Mucosa of descending colon (tissue), 3 donors: Measurements from ENCODE around the gene PTPRN. TPM values are rescaled to one million over a fixed set of nuclear protein-coding genes. Genes with fewer than 3 reads are reported as not detected.
A peak's percentile ranks its signal among the peaks of the same experiment; 100 is the strongest.

ENCODE experiments used
- ATAC-seq: fragments of 200-7000 bp; cut with Tn5 transposase; one replicate; pipeline ENCODE4 v1.9.1; 2020; ENCODE audit warnings: mild to moderate bottlenecking, moderate library complexity
- DNase-seq, 3 donors: peaks; one replicate each; pipeline ENCODE4 v3.0.0-alpha.2; 2020
- H3K36me3 ChIP-seq: fragments of 200-600 bp; one replicate; pipeline ENCODE4 v1.8.0; 2021; ENCODE audit warnings: low read depth, mild to moderate bottlenecking
- H3K4me1 ChIP-seq: fragments of 200-600 bp; one replicate; pipeline ENCODE4 v1.8.0; 2021; ENCODE audit warnings: low read depth, mild to moderate bottlenecking
- H3K4me3 ChIP-seq: fragments of 200-600 bp; one replicate; pipeline ENCODE4 v1.8.0; 2021; ENCODE audit warnings: mild to moderate bottlenecking
- H3K9me3 ChIP-seq: fragments of 200-600 bp; one replicate; pipeline ENCODE4 v1.8.0; 2021; ENCODE audit warnings: mild to moderate bottlenecking
- CTCF ChIP-seq: fragments of 200-600 bp; IDR thresholded peaks from one replicate; pipeline ENCODE4 v1.8.0; 2022; ENCODE audit warnings: antibody characterized with exemption, mild to moderate bottlenecking
- intact Hi-C, 2 donors: fragments of 100-400 bp; cut with DNase I in 1 of 2; cut with micrococcal nuclease in 1 of 2; formaldehyde crosslinking; loops; one replicate each; pipeline versions ENCODE4 v1.11.0 to v1.11.1; 2022; cut with DNase I, micrococcal nuclease
- total RNA-seq, 3 donors: library from RNA; stranded (reverse); fragmentation: NEBNext Ultra II Directional in 2 of 3; extraction: Animal tissue kit (Norgen Biotek cat#: 25700) in 2 of 3; gene quantifications; one replicate each; pipeline versions ENCODE4 v1.2.1 to v1.2.4, GENCODE V29; 2021 to 2023
- donor health status: DM: no; HTN: no; CAD: no; lungs with moderate emphysema.
- donor health status: DM: no; HTN: no; CAD: no.
- donor health status: DM: no; HTN: yes; CAD: no.

PTPRN gene
- total RNA-seq, 3 donors from 2014 or later = 0.72 to 13.0 (median 1.0) TPM

DNA sequence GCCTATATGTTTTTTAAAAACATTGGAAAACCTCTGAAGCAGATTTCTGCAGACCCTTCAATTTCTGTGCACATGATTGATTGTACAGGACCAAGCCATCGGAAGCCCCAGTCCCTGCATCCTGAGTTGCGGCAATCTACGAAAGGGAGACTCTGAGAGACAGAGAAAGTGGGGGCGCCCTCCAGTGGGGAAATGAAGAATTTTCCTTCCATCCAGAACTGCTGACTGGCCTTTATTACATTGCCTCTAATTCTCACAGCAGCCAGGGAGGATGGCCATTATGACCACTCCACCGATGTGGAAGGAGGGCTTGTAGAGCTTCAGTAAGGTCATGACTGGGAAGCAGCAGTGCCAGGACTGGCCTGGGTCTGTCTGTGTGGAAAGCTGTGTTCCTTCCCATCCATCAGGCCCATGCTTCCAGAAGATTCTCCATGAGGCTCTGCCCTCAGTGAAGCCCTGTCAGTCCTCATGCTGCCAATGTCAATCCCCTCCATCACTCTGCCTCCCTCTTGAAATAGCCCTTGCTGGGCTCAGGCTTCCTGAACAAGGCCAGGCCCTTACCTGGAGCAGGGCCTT, 43.3 kb upstream of the PTPRN start:
- Histone ChIP-seq H3K9me3 (no peaks in the 10 kb centered on the region), H3K4me3 (no peak overlapping the region), H3K4me1 (no peaks in the 10 kb centered on the region), H3K36me3 (no peaks in the 10 kb centered on the region)
- DNase-seq (peak in 2 of 3 donors; percentile 47 to 78), ATAC-seq (peak; percentile 84)
- intact Hi-C loops = no loop called here
- TF ChIP-seq CTCF = peak; percentile 45

DNA sequence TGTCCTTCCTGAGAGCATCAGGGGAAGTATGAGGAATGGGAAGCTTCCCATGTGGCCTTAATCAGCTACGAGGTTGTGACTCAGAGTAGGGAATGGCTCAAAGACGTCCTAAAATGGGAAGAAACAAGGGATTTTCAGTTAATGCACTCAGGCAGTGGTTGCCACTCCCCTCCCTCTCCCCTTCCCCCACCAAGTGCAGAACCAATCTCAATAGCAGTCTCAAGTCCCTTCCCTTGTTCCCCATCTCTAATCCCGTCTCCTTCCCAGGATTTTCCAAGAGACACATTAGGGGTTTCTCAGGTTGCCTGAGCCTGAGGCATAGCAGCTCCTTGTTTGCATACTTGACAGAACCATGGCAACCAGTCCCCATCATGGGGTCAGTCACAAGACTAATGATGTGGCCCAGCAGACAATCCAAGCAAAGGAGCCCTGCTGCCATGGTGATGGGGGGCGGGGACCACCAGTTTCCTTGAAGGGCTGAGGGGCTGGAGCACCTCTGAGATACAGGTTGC, 41.6 kb upstream of the PTPRN start:
- intact Hi-C loops = no loop called here
- no peak for TF ChIP-seq CTCF
- H3K4me3 ChIP-seq = no peak overlapping the region
- H3K4me1 ChIP-seq = no peaks in the 10 kb centered on the region
- DNase-seq (no peak), ATAC-seq (no peak)
- no peaks in the 10 kb centered on the region for H3K9me3 ChIP-seq
- H3K36me3 ChIP-seq = no peaks in the 10 kb centered on the region

GRCh38 chr2:219350215-219350614, 41.0 kb upstream of the PTPRN start:
- H3K4me1 ChIP-seq = no peaks in the 10 kb centered on the region
- DNase-seq = no peak
- no peaks in the 10 kb centered on the region for H3K9me3 ChIP-seq
- intact Hi-C loops = no loop called here
- no peak for TF ChIP-seq CTCF
- ATAC-seq = no peak
- no peak overlapping the region for H3K4me3 ChIP-seq
- H3K36me3 ChIP-seq = no peaks in the 10 kb centered on the region

DNA sequence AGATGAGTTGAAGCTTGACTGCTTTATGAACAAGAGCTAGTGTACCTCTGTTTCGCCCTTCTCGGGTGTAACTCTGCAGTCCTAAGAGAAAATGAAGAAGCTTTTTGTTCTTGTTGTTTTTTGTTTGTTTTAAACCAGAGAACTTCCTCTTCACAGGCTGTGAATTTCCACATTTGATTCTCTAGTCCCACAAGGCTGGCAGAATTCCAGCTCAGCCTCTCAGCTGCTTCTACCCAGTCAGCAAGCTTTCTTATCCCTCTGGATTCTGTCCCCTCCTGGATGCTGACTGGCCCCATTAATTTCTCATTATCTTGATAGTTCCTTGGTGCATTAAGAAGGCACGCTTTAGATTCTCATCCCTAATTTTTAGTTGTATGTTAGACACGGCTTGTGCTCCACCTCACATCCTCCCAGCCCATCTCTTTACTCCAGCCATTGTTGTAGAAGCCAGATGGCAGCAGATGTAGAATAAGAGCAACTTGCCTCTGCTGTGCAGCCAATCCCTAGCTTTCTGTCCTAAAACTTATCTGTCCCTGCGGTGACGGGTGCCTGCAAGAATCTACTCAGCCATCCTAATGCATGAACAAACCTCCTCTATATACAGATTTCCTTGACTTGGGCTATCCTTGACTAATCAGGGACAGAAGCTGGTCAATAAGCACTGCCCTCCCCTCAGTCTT, 35.7 kb upstream of the PTPRN start:
- no peaks in the 10 kb centered on the region for H3K9me3 ChIP-seq

DNA sequence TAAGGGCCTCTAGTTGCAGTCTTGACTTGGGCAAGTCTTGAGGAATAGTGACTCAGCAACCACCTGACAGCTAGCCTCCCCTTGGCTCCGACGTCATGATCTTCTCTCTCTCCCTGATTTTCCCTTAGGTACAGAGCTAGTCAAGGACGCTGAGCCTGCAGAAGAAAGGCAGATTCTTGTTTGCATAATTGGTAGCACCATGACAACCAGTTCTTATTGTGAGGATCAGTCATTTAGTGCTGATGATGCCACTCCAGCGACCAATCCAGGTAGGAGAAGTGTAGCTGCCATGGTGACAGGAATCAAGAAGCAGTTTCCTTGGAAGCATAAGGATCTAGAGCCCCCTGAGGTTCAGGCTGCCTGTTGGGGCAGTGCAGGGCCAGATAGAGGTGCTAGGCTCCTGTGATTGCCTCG, 26.2 kb upstream of the PTPRN start:
- no peak overlapping the region for H3K4me3 ChIP-seq
- DNase-seq = no peak
- TF ChIP-seq CTCF = no peak
- no peaks in the 10 kb centered on the region for H3K36me3 ChIP-seq
- intact Hi-C loops = no loop called here
- ATAC-seq = no peak
- H3K9me3 ChIP-seq = no peaks in the 10 kb centered on the region
- H3K4me1 ChIP-seq = no peaks in the 10 kb centered on the region

More for the DNA sequence above, 35.7 kb upstream of the PTPRN start:
- peak in 1 of 3 donors; percentile 57 for DNase-seq
- Histone ChIP-seq H3K36me3 (no peaks in the 10 kb centered on the region), H3K4me1 (no peaks in the 10 kb centered on the region), H3K4me3 (no peak overlapping the region)
- no peak for ATAC-seq
- intact Hi-C loops = no loop called here
- TF ChIP-seq CTCF = no peak
